Ovary (tissue), 3 donors: ENCODE data around the gene RAVER2.

Experiments used
- EP300 ChIP-seq: sonication (generic); formaldehyde crosslinking; IDR thresholded peaks from one replicate; pipeline ENCODE4 v1.6.1; 2017; ENCODE audit warnings: antibody characterized with exemption
- POLR2A ChIP-seq: fragments of 450-650 bp; IDR thresholded peaks from one replicate; pipeline ENCODE4 v1.6.1; 2017; ENCODE audit warnings: antibody characterized with exemption, mild to moderate bottlenecking, moderate library complexity
- TF ChIP-seq, protein P1 (sequence below), 3 donors: fragments of 450-650 bp in 2 of 3; fragments of 200-600 bp in 1 of 3; IDR thresholded peaks; one replicate each; pipeline versions ENCODE4 v1.5.1 to v1.8.0; 2016 to 2022; ENCODE audit warnings: antibody characterized with exemption in 3 of 3, mild to moderate bottlenecking in 1 of 3
- donor health status: DM: no; HTN: no; CAD: no.

GRCh38 chr1:64849942-64850341 lies 105.1 kb downstream of the RAVER2 start:
- TF ChIP-seq, protein P1, sequence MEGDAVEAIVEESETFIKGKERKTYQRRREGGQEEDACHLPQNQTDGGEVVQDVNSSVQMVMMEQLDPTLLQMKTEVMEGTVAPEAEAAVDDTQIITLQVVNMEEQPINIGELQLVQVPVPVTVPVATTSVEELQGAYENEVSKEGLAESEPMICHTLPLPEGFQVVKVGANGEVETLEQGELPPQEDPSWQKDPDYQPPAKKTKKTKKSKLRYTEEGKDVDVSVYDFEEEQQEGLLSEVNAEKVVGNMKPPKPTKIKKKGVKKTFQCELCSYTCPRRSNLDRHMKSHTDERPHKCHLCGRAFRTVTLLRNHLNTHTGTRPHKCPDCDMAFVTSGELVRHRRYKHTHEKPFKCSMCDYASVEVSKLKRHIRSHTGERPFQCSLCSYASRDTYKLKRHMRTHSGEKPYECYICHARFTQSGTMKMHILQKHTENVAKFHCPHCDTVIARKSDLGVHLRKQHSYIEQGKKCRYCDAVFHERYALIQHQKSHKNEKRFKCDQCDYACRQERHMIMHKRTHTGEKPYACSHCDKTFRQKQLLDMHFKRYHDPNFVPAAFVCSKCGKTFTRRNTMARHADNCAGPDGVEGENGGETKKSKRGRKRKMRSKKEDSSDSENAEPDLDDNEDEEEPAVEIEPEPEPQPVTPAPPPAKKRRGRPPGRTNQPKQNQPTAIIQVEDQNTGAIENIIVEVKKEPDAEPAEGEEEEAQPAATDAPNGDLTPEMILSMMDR (IDR thresholded peaks at IDR 0.05) = no peak
- TF ChIP-seq POLR2A (no peak), EP300 (no peak)
